22Rv1 (cell line): ENCODE results near the gene CDKAL1.

Experiments used
- CTCF ChIP-seq: fragments of 450-650 bp; IDR thresholded peaks from 2 replicates; pipeline ENCODE4 v1.5.1; 2017; ENCODE audit warnings: mild to moderate bottlenecking
- ZFX ChIP-seq: fragments of 450-650 bp; IDR thresholded peaks from 2 replicates; pipeline ENCODE4 v1.6.1; 2017; ENCODE audit warnings: antibody characterized with exemption, borderline replicate concordance

DNA sequence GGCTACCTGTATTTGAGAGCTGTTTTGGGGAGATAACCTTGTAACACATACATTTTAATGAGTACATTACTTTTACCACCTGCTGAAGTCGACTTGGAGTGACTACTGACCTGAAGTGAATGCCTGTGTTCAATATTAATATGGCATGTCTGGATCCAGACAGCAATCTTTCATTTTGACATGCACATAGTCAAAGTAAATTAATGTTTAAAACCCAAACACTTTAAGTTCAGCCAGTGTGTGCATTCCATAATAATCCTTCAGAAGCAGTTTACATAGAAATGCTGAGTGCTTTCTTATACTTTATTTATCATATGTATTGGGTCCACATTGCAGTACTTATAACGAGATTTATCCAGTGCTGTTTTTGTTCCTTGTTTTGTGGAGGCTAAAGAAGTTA, 38.0 kb downstream of the CDKAL1 start:
- TF ChIP-seq CTCF (no peak), ZFX (no peak)
